ENCODE data around the gene MAGI2.

Gene MAGI2

GRCh38 chr7:79217468-79217867 lies 236.0 kb downstream of the MAGI2 start:
- no peak for DNase-seq (ENCODE audit: extremely low read depth, low read depth)
- no peak for TF ChIP-seq CTCF (IDR thresholded peaks at IDR 0.05; ENCODE audit: low read depth, low read length)

- no peak for DNase-seq (ENCODE audit: extremely low read depth, low read depth)
- no peak for TF ChIP-seq CTCF (IDR thresholded peaks at IDR 0.05; ENCODE audit: low read depth, low read length)
Observed at GRCh38 chr7:79216236-79216635, 237.2 kb downstream of the MAGI2 start.

- DNase-seq (ENCODE audit: extremely low read depth, low read depth): no peak
- TF ChIP-seq CTCF (IDR thresholded peaks at IDR 0.05; ENCODE audit: low read depth, low read length): no peak
Observed at GRCh38 chr7:79212334-79212733, 241.1 kb downstream of the MAGI2 start.

DNA sequence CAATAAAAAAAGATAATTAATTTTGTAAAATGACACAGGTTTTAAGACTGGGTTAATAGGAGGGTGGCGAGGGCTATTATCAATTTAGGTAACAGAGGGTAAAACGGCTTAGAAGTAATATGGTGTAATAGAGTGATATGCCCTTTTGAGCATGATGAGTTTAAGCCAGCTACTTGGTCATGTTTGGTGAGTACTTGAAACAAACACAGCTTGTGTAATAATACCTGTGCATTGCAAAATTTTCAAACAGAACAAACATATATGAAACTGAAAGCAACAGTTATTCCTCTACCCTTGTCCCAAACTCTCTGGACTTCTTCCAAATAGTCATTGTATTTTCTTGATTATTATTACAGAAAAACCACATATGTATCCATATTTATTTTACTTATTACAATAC lies 241.7 kb downstream of the MAGI2 start:
- TF ChIP-seq CTCF (IDR thresholded peaks at IDR 0.05; ENCODE audit: low read depth, low read length): no peak
- no peak for DNase-seq (ENCODE audit: extremely low read depth, low read depth)

DNA sequence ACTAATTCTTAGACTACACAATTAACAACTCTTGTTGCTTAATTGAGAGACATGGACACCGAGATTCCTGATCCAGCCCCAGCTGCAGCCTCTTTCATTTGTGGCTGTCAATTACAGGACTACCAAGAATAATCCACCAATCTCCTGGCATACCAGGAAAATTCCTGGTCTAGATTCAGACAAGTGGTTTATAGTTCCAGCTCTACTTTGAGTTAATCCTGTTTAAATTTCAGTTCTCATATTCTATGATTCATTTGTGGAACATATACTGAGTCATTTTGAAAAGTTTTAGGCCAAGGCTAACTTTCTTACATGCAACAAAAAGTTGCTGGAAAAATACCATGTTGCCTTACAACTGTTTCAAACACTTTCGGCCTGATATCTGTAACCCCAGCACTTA lies 253.5 kb downstream of the MAGI2 start:
- TF ChIP-seq CTCF (IDR thresholded peaks at IDR 0.05; ENCODE audit: low read depth, low read length): no peak
- no peak for DNase-seq (ENCODE audit: extremely low read depth, low read depth)

GRCh38 chr7:79199266-79199665 lies 254.2 kb downstream of the MAGI2 start:
- no peak for TF ChIP-seq CTCF (IDR thresholded peaks at IDR 0.05; ENCODE audit: low read depth, low read length)
- DNase-seq (ENCODE audit: extremely low read depth, low read depth): no peak

GRCh38 chr7:79185605-79186004 lies 267.9 kb downstream of the MAGI2 start:
- no peak for TF ChIP-seq CTCF (IDR thresholded peaks at IDR 0.05; ENCODE audit: low read depth, low read length)

More at GRCh38 chr7:79185605-79186004, 267.9 kb downstream of the MAGI2 start:
- no peak for DNase-seq (ENCODE audit: extremely low read depth, low read depth)

Measured in AG09319 (cell line).